ENCODE measurements around the gene MRPS9.
A peak's percentile ranks its signal among the peaks of the same experiment; 100 is the strongest.

MRPS9 gene

GRCh38 chr2:105126336-105126735 lies 88.5 kb downstream of the MRPS9 start:
- no peak for DNase-seq (ENCODE audit: low read depth in 2 of 2)
- TF ChIP-seq CTCF (IDR thresholded peaks at IDR 0.05; ENCODE audit: low read depth, low read length), result no peak
- H3K4me3 ChIP-seq (replicated peaks in 1 of 2; ENCODE audit: low read depth in 2 of 2, low read length in 2 of 2), result no peak overlapping the region

GRCh38 chr2:105127289-105127915 lies 89.5 kb downstream of the MRPS9 start:
- no peak overlapping the region for H3K4me3 ChIP-seq (replicated peaks in 1 of 2; ENCODE audit: low read depth in 2 of 2, low read length in 2 of 2)
- no peak for DNase-seq (ENCODE audit: low read depth in 2 of 2)
- TF ChIP-seq CTCF (IDR thresholded peaks at IDR 0.05; ENCODE audit: low read depth, low read length), result no peak

GRCh38 chr2:105129722-105130232 lies 91.9 kb downstream of the MRPS9 start:
- TF ChIP-seq CTCF (IDR thresholded peaks at IDR 0.05; ENCODE audit: low read depth, low read length), result no peak
- no peak for DNase-seq (ENCODE audit: low read depth in 2 of 2)
- no peak overlapping the region for H3K4me3 ChIP-seq (replicated peaks in 1 of 2; ENCODE audit: low read depth in 2 of 2, low read length in 2 of 2)

GRCh38 chr2:105130546-105130945 lies 92.7 kb downstream of the MRPS9 start:
- TF ChIP-seq CTCF (IDR thresholded peaks at IDR 0.05; ENCODE audit: low read depth, low read length), result no peak
- H3K4me3 ChIP-seq (replicated peaks in 1 of 2; ENCODE audit: low read depth in 2 of 2, low read length in 2 of 2), result no peak overlapping the region
- DNase-seq (ENCODE audit: low read depth in 2 of 2), result no peak

GRCh38 chr2:105134081-105134480 lies 96.2 kb downstream of the MRPS9 start:
- H3K4me3 ChIP-seq (replicated peaks in 1 of 2; ENCODE audit: low read depth in 2 of 2, low read length in 2 of 2), result no peak overlapping the region
- TF ChIP-seq CTCF (IDR thresholded peaks at IDR 0.05; ENCODE audit: low read depth, low read length), result no peak
- peak in 1 of 2 donors; percentile 7 for DNase-seq (ENCODE audit: low read depth in 2 of 2)

GRCh38 chr2:105135436-105135835 lies 97.6 kb downstream of the MRPS9 start:
- TF ChIP-seq CTCF (IDR thresholded peaks at IDR 0.05; ENCODE audit: low read depth, low read length), result no peak
- DNase-seq (ENCODE audit: low read depth in 2 of 2), result no peak
- H3K4me3 ChIP-seq (replicated peaks in 1 of 2; ENCODE audit: low read depth in 2 of 2, low read length in 2 of 2), result no peak overlapping the region

GRCh38 chr2:105136394-105136793 lies 98.5 kb downstream of the MRPS9 start:
- H3K4me3 ChIP-seq (replicated peaks in 1 of 2; ENCODE audit: low read depth in 2 of 2, low read length in 2 of 2), result no peak overlapping the region
- no peak for DNase-seq (ENCODE audit: low read depth in 2 of 2)
- TF ChIP-seq CTCF (IDR thresholded peaks at IDR 0.05; ENCODE audit: low read depth, low read length), result no peak

Data from cardiac fibroblast (primary cell).